GM10266 (cell line): ENCODE measurements around the gene RERE.

Experiments used
- DNase-seq: peaks from one replicate; pipeline ENCODE4 v3.0.0; 2012; ENCODE audit errors: extremely low spot score
- CTCF ChIP-seq: IDR thresholded peaks from 2 replicates; pipeline ENCODE4 v1.5.1; 2012; ENCODE audit warnings: mild to moderate bottlenecking, low read depth; ENCODE audit not compliant: control insufficient read depth, insufficient read depth; ENCODE audit errors: missing control alignments

RERE gene

DNA sequence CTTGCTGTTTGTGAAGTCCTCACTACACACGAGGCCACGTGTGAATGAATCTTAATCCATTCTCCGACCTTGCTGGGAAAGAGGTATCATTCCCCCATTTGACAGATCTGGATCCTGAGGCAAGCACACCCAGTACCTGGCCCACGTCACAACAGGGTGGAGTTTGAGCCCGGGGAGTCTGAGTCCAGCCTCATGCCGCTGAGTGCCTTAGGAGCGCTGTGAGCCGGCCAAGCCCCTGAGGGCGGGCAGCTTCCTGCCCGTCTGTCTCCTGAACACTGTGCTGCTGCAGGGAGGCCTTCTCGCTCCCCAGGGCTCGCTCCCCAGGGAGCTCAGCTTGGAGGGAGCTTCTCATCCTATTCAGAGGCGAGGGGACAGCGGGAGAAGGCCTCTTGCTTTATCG lies 469.8 kb downstream of the RERE start:
- DNase-seq, result no peak
- no peak for TF ChIP-seq CTCF

GRCh38 chr1:8345621-8346415 lies 471.6 kb downstream of the RERE start:
- no peak for DNase-seq
- TF ChIP-seq CTCF, result no peak

GRCh38 chr1:8344893-8345507 lies 472.4 kb downstream of the RERE start:
- no peak for DNase-seq
- TF ChIP-seq CTCF, result no peak

DNA sequence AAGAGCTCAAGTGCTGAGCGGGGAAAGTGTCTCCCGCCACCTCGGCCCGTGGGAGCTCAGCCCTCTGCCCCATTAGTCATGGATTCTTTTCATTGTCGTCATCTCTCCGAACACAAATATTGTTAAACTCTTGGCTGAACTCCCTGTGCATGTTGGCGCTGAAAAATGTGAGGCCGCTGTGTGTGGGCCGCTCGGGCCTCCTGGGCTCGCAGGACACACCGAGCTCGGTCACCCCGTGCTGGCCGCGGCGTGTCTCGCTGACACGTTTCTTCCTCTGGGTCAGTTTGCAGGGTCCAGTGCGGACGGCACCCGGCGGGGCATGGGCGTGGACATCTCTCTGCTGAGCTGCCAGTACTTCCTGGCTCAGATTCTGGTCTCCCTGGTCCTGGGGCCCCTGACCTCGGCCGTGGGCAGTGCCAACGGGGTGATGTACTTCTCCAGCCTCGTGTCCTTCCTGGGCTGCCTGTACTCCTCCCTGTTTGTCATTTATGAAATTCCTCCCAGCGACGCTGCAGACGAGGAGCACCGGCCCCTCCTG lies 473.9 kb downstream of the RERE start:
- no peak for DNase-seq
- TF ChIP-seq CTCF, result no peak

DNA sequence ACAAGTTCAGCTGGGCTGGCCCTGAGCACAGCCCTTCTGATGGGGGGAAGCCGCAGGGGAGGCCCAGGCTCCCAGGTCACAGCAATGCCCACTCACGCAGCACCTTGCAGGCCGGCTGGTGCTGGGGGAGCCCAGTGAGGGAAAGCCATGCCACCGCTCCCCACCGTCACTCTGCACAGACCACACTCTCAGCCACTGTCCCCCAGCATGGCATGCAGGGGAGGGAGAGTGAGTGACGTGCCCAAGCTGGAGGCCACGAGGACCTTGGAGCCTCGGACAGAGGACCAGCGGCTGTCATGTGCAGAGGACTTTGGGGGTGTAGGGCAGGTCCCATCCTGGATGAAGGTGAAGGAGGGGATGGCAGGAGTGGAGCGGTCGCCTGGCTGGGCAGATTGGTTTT lies 474.4 kb downstream of the RERE start:
- no peak for TF ChIP-seq CTCF
- no peak for DNase-seq

DNA sequence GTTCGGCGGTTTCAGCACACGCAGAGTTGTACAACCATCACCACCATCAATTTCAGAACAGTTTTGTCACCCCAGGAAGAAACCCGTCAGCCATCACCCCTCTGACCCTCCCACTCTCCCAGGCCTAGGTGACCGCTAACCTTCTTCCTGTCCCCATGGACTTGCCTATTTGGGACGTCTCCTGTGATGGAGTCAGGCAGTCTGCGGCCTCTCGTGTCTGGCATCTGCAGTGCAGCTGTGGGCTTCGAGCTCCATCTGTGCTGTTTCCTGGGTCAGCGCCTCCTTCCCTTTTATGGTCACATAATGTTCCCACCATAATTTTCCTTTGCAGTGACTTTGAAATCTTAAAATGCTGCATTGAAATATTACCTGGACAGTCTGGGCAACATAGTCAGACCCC lies 475.1 kb downstream of the RERE start:
- no peak for TF ChIP-seq CTCF
- no peak for DNase-seq

GRCh38 chr1:8340448-8340847 lies 477.0 kb downstream of the RERE start:
- DNase-seq, result no peak
- no peak for TF ChIP-seq CTCF
